Measurements from ENCODE around the gene ZBP1. TPM values are rescaled to one million over a fixed set of nuclear protein-coding genes. Genes with fewer than 3 reads are reported as not detected.

Gene ZBP1
- total RNA-seq, 2 donors from 2014 or later, result 0.14 to 8.9 TPM

DNA sequence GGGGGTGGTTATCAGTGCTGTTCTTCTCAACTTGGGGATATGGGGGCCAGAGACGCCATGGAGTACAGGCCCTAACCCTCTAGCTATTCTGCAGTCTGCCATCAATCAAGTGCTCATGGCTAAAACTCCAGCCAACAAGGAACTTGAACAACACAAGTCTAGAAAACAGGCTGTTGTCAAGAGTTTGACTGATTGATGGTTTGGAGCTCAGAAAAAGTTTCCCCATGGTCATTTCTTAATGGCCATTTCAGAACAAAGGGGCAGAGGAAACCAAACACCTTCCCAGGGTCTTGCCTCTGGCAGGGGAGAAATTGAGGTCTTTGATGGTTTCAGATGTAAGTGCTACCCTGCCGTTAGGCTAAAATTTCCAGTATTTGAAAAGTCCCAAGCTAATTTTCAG, 44.2 kb downstream of the ZBP1 start:
- intact Hi-C loops (cut with DNase I), result no loop called here
- TF ChIP-seq POLR2A (IDR thresholded peaks at IDR 0.05) (no peak), POLR2AphosphoS5 (IDR thresholded peaks at IDR 0.05) (no peak)
- TF ChIP-seq, protein P1, sequence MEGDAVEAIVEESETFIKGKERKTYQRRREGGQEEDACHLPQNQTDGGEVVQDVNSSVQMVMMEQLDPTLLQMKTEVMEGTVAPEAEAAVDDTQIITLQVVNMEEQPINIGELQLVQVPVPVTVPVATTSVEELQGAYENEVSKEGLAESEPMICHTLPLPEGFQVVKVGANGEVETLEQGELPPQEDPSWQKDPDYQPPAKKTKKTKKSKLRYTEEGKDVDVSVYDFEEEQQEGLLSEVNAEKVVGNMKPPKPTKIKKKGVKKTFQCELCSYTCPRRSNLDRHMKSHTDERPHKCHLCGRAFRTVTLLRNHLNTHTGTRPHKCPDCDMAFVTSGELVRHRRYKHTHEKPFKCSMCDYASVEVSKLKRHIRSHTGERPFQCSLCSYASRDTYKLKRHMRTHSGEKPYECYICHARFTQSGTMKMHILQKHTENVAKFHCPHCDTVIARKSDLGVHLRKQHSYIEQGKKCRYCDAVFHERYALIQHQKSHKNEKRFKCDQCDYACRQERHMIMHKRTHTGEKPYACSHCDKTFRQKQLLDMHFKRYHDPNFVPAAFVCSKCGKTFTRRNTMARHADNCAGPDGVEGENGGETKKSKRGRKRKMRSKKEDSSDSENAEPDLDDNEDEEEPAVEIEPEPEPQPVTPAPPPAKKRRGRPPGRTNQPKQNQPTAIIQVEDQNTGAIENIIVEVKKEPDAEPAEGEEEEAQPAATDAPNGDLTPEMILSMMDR (IDR thresholded peaks at IDR 0.05), result no peak
- Histone ChIP-seq H3K36me3 (no peaks in the 10 kb centered on the region), H3K9me3 (no peaks in the 10 kb centered on the region), H3K4me1 (replicated peaks) (no peaks in the 10 kb centered on the region), H3K27ac (no peak overlapping the region), H3K27me3 (replicated peaks; ENCODE audit: insufficient read depth) (peaks cover 9% of the 10 kb centered on the region), H3K4me3 (no peak overlapping the region)
- DNase-seq (ENCODE audit: low spot score), result no peak
- 82% methylated on average over 2 of the region's 2 CpGs for WGBS

DNA sequence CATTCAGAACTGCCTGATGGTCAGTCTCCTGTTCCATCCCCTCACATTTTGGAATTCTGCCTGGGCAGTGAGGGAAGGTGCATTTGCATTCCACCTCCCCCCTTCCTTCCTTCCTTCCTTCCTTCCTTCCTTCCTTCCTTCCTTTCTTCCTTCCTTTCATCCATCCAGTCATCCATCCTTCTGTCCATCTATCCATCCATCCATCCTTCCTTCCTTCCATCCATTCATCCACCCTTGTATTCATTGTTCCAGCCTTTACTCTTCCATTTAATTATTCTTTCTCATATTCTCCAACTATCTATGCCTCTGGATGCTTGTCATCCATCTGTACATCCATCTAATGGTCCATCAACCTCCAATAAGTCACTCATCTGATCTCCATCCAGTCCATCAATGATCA, 45.3 kb downstream of the ZBP1 start:
- Histone ChIP-seq H3K4me3 (no peak overlapping the region), H3K4me1 (replicated peaks) (no peaks in the 10 kb centered on the region), H3K9me3 (no peaks in the 10 kb centered on the region), H3K27me3 (replicated peaks; ENCODE audit: insufficient read depth) (peaks cover 9% of the 10 kb centered on the region), H3K36me3 (no peaks in the 10 kb centered on the region), H3K27ac (no peak overlapping the region)
- DNase-seq (ENCODE audit: low spot score), result no peak
- intact Hi-C loops (cut with DNase I), result no loop called here
- TF ChIP-seq POLR2A (IDR thresholded peaks at IDR 0.05) (no peak), POLR2AphosphoS5 (IDR thresholded peaks at IDR 0.05) (no peak)
- TF ChIP-seq, protein P1 (IDR thresholded peaks at IDR 0.05), result no peak

DNA sequence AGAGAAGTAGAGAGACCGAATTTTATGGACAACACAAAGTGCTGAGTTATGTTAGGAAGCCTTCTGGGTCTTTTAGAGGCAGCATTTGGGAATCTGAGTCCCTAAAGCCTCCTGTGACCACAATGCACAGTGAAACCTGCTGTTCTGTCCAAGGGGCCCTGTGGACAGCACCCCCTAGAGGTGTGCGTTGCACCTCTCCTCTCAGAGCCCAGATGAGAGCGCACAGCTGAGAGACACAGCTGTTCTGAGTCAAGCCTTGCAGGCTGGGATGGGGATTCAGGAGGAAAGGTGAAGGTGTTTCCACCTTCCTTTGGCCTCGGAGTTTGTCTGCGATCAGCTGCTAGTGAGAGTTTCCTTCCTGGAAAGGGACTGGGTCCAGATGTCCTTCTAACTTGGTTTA, 46.3 kb downstream of the ZBP1 start:
- no peak for DNase-seq (ENCODE audit: low spot score)
- TF ChIP-seq, protein P1 (IDR thresholded peaks at IDR 0.05), result no peak
- TF ChIP-seq POLR2A (IDR thresholded peaks at IDR 0.05) (no peak), POLR2AphosphoS5 (IDR thresholded peaks at IDR 0.05) (no peak)
- intact Hi-C loops (cut with DNase I), result no loop called here
- H3K4me3 ChIP-seq, result no peak overlapping the region
- H3K27ac ChIP-seq, result no peak overlapping the region
- H3K27me3 ChIP-seq (replicated peaks; ENCODE audit: insufficient read depth), result peaks cover 8% of the 10 kb centered on the region
- 72% methylated on average over 5 of the region's 5 CpGs for WGBS
- H3K9me3 ChIP-seq, result no peaks in the 10 kb centered on the region
- H3K36me3 ChIP-seq, result no peaks in the 10 kb centered on the region
- no peaks in the 10 kb centered on the region for H3K4me1 ChIP-seq (replicated peaks)

DNA sequence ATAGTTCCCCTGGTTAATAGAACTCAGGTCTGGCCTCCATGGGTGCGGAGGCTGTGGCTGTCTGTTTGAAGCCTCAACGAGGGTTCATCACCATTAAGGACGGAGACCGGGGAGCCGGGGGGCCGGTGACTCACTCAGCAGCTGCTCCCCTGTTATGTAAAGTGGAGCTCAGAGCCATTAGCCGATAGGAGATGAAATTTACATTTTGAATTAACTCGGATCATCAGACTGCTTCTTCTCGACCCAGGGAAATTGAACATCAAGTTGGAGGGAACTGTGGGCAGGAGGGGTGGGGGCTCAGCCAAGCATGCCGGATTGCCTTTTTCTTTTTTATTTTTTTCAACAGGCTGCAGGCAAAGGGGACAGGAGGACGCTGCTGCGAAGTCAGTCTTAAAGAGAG, 47.0 kb downstream of the ZBP1 start:
- Histone ChIP-seq H3K36me3 (no peaks in the 10 kb centered on the region), H3K4me1 (replicated peaks) (no peaks in the 10 kb centered on the region), H3K27ac (no peak overlapping the region), H3K4me3 (no peak overlapping the region), H3K9me3 (no peaks in the 10 kb centered on the region), H3K27me3 (replicated peaks; ENCODE audit: insufficient read depth) (peaks cover 4% of the 10 kb centered on the region)
- no peak for DNase-seq (ENCODE audit: low spot score)
- TF ChIP-seq, protein P1 (IDR thresholded peaks at IDR 0.05), result no peak
- no peak for TF ChIP-seq POLR2AphosphoS5 (IDR thresholded peaks at IDR 0.05)
- intact Hi-C loops (cut with DNase I), result no loop called here
- 55% methylated on average over 12 of the region's 12 CpGs for WGBS

DNA sequence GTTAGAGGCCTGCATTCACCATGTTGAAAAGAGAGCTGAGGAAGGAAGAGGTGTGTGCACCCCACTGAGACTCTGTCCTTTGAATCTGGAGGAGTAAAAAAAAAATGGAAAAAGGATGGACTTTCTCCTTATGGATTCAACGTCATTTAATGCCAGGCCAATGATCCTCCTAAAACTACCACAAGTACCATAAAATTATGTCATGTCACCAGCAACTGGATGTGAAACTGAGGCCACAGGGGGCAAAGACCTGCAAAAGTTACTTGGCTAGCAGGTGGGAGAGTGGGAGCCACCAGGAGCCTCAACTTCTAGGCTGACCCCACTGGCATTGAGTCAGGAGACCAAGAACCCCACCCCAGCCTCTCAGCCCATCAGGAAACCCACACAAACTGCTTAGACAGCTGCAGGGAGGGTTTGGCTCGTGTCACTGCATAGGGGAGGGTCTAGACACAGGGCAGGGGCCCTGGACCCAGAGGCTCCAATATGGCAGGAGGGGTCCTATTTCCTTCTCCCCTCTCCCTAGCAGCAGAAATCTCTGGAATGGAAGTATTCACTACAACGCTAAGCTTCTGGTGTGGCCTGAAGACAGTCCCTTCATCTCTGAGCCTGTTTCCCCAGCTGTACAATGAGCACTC, 48.3 kb downstream of the ZBP1 start:
- H3K9me3 ChIP-seq, result no peaks in the 10 kb centered on the region
- intact Hi-C loops (cut with DNase I), result no loop called here
- TF ChIP-seq, protein P1 (IDR thresholded peaks at IDR 0.05), result no peak
- TF ChIP-seq POLR2A (IDR thresholded peaks at IDR 0.05), result no peak
- no peak for TF ChIP-seq POLR2AphosphoS5 (IDR thresholded peaks at IDR 0.05)
- no peaks in the 10 kb centered on the region for H3K4me1 ChIP-seq (replicated peaks)
- no peaks in the 10 kb centered on the region for H3K36me3 ChIP-seq
- WGBS, result 94% methylated on average over 3 of the region's 3 CpGs
- no peak for DNase-seq (ENCODE audit: low spot score)
- H3K27ac ChIP-seq, result no peak overlapping the region
- H3K27me3 ChIP-seq (replicated peaks; ENCODE audit: insufficient read depth), result peaks cover 4% of the 10 kb centered on the region
- no peak overlapping the region for H3K4me3 ChIP-seq
